SKM-1 treated with dmso at 0.1 percent for 144 hours (cell line): ENCODE data around the gene PRKCA.
"Not testable (repeated sequence)": the region's sequence is repeated elsewhere in the genome, so short reads cannot be mapped to it uniquely, and the experiment has no call there.

ENCODE experiments used
- DNase-seq: peaks from one replicate; lab custom pipeline; 2025; ENCODE audit not compliant: unreplicated experiment; lab: John Stamatoyannopoulos, UW

The PRKCA gene

DNA sequence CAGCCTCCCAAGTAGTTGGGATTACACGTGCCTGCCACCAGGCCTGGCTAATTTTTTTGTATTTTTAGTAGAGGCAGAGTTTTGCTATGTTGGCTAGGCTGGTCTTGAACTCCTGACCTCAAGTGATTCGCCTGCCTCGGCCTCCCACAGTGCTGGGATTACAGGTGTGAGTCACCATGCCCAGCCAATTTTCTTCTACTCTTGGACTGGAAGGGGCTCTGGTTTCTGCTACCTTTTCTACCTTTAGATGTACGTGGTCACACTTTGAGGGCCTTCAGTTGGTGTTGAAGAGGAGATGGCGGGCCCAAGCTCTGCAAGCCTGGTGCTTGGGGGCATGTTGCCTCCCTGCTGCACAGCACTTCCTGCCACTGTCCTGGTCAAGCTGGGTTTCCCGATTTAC is 173.6 kb downstream of the PRKCA start:
- no peak for DNase-seq

DNA sequence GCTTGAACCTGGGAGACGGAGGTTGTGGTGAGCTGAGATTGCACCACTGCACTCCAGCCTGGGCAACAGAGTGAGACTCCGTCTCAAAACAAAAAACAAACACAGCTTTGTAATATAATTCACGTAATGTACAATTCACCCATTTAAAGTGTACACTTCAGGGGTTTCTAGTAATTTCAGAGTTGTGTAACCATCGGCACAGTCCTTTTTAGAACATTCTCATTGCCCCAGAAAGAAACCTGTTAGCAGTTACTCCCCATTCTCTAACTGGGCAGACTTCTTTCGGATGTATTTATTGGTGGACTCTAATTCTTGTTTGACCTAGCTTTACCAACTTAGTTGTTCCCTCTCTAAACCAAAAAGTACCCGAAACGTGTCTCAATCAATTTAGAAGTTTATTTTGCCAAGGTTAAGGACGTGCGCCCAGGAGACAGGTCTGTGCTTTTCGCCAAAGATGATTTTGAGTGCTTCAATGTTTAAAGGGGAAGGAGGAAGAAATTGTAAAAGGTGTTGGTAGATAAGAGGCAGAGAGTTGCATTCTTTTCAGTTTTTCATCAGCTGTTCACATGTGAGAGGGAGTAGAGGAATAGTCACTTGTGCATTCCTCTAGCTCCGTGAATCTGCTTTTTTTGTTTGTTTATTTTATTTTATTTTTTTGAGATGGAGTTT is 175.3 kb downstream of the PRKCA start:
- DNase-seq = no peak

DNA sequence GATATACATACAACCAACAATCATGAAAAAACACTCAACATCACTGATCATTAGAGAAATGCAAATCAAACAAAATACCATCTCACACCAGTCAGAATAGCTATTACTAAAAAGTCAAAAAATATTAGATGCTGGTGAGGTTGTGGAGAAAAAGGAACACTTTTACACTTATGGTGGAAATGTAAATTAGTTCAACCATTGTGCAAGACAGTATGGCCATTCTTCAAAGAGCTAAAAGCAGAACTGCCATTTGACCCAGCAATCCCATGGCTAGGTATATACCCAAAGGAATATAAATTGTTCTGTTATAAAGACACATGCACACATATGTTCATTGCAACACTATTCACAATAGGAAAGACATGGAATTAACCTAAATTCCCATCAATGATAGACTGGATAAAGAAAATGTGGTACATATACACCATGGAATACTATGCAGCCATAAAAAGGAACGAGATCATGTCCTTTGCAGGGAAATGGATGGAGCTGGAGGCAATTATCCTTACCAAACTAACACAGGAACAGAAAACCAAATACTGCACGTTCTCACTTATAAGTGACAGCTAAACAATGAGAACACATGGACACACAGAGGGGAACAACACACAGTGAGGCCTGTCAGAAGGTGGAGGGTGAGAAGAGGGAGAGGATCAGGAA is 176.9 kb downstream of the PRKCA start:
- not testable (repeated sequence) for DNase-seq

DNA sequence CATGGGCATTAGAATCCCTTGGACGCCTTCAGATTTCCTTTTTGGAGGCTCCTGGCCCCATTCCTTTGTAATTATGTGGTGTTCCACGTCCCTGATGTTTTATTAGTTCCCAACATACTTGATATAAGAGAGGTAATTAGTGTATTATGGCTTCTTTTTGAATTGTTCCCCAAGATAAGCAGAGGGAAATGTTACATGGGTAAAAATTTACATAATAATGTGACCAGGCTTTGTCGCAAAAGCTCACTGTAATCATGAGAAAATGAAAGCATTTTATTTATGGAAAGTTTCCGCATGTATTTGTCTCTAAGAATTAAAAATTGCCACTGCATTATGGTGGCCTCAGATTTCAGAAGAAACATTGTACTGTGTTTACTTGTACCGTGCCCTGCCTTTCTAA is 177.8 kb downstream of the PRKCA start:
- no peak for DNase-seq

DNA sequence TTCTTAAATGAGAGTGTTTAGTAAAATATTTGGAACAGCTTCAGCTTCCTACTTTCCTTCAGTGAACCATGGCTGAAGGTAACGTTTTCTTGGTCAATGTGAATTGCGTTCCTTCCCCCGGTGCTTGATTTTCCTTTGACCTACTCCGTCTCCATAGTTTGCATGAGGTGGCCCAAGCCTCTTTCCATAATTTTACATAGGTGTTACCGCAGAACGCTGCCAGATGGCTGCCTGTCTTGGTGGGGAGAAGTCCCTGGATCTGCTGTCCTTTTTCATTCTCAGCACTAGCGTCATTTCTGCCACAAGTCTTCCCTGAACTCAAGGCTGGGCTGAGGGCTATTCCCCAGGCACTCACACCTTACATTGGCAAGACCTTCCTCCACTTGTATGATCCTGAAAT is 178.4 kb downstream of the PRKCA start:
- no peak for DNase-seq

DNA sequence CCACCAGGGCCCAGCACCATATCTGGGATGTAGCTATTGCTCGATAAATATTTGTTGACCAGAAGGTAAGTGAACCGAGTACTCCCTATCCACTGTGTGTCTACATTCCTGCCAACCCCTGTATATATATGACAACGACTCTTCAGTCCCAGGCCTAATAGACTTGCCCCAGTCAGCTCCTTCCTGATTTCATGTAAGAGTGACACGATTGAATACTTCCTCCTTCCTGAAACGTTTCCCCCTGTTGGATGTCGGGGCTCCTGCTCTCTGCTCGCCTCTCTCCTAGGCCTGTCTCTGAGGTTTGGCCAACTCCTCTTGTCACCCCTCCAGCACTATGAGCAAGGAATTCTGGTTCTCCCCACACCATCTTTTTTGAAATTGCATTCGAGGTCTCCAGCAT is 178.9 kb downstream of the PRKCA start:
- DNase-seq = no peak

DNA sequence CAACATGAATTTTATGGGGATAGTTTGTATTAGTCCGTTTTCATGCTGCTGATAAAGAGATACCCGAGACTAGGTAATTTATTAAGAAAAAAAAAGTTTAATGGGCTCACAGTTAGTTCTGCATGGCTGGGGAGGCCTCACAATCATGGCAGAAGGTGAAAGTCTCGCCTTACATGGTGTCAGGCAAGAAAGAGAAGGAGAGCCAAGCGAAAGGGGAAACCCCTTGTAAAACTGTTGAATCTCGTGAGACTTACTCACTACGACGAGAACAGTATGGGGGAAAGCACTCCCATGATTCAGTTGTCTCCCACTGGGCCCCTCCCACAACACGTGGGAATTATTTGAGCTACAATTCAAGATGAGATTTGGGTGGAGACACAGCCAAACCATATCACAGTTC is 181.5 kb downstream of the PRKCA start:
- no peak for DNase-seq

DNA sequence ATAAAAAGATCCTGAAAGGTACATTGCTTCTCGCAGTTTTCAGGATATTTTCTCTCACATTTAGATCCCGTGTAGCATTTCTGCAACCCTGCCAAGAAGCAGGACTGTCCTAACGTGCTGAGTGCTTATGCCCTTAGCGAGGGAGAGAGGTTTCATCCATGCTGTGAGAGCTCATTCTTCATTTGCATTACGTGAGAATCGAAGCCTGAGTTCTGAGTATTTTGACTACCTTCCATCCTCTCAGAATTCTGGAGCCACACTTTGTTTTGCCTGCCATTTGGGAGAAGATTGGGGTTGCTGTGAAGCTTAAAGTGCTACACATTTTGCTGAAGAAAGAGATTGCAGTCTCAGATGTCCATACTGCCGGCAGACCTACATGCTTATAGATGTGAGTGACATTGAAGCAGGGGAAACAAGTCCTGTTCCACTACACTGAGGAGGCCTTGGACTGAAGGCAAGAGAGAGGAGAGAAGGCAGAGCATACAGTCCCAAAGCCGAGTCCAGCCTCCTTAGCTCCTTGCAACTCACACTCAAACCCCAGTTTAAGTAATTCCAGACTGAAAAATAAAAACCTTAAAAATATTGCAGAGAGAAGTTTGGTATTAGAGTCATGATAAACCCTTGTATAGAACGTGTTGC is 183.0 kb downstream of the PRKCA start:
- no peak for DNase-seq

DNA sequence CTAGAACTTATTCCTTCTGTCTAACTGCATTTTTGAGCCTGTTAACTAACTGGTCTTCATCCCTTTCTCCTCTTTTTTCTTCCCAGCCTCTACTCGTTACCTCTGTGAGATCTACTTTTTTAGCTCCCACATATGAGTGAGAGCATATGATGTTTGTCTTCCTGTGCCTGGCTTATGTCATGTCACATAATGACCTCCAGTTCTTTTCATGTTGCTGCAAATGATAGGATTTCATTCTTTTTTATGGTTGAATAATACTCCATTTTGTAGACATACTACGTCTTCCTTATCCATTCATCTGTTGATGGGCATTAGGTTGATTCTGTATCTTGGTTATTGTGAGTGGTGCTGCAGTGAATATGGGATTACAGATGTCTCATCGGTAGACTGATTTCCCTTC is 184.7 kb downstream of the PRKCA start:
- DNase-seq = no peak

DNA sequence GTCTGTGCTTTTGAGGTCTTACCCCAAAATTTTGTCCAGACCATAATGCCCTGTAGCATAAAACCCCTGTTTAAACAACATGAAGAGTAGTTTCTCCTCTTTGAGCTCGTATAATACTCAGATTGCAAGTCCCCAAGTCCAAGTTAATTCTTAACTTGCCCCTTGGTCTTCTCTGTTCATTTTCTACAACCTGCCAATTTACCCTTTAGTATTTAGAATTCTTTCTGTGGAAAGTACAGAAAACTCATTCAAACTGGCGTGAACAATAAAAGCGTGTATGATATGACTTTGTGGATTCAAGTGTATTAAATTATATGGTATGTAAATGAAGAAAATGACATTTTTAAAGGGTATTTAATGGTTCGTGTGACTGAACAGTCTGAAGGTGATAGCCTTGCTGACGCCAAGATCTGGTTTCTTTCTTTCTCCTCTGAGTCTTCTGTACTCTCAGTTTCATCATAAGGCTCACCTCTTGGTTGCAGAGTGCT is 185.6 kb downstream of the PRKCA start:
- no peak for DNase-seq

DNA sequence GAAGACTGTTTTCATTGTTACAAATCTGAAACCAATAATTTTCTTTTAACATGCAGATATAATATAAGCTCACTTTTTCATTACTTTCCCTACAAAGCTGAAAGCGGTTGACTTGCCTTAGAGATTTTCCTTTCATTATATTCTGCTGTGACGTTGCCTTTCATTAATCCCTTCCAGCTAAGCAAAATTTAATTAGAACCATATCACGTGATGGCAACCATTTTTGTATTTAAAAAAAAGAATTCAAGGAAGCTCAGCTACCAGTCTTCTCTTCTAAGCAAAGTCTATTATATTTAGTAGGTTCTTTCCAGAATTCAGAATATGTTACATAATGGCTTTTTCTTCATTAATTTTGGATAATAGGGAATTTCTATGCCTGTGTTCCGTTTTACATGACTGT is 186.5 kb downstream of the PRKCA start:
- no peak for DNase-seq

DNA sequence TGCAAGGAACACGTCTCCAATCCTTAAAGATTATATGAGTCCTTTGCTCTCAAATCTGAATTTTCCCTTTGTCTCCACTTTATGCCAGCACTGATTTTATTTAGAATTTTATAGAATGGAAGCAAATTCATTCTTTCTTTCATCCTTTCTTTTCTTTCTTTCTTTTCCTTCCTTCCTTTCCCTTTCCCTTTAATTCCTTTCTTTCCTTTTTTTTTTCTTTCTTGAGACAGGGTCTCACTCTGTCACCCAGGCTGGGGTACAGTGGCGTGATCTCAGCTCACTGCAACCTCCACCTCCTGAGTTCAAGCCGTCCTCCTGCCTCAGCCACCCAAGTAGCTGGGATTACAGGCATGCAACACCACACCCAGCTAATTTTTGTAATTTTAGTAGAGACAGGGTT is 187.2 kb downstream of the PRKCA start:
- DNase-seq = not testable (repeated sequence)

DNA sequence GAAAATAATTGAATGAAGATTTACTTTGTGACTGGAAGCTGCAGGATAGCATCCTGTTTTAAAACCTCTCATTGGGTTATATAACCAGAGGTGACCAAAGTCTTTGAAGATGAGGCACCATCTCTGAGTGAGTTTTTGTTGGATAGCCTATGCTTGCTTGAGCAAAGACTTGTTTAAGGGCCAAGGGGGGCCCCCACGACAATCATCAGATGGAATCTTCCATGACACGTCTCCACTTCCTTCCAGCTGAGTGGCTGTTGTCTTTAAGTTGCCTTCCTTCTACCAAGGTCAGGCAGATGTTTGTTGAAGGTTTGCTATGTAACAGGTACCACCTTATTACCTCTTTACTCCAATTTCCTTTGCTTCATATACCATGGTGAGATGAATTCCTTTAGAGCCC is 188.8 kb downstream of the PRKCA start:
- no peak for DNase-seq

DNA sequence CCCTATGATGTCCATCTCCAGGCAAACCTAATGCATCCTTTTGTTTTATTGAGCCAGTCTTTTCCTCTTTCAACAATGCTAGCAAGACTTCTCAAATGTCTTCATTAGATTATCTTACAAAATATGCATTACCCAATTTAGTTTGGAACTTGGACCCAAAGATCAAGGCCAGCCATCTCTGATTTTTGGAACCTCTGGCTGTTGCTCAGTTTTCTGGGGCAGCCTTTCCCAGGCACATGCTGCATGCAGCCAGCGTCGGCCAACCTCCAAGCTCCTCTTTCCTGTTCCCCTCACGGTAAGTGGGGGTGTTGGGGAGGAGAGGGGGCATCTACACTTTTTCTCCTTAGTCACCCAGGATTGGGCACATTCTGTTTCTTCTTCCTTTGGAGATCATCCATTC is 189.3 kb downstream of the PRKCA start:
- no peak for DNase-seq

DNA sequence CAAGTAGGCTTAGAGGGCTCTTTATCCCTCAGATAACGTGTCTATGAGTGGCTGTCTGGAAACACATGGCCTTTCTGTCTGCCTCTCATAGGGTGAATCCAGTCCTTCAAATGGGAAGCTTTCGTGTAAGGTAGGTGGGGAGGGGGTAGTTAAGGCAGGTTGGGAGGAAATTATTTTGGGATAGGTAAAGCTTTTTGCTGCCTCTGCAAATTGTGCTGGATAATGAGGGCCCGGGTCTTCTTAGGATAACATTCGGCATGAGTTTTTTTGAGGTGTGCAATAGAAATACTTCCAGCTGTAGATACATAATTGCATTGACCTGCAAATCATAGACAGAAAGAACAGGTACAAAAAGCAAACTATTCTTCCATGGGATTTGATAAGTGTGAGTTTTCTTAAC is 189.7 kb downstream of the PRKCA start:
- no peak for DNase-seq

DNA sequence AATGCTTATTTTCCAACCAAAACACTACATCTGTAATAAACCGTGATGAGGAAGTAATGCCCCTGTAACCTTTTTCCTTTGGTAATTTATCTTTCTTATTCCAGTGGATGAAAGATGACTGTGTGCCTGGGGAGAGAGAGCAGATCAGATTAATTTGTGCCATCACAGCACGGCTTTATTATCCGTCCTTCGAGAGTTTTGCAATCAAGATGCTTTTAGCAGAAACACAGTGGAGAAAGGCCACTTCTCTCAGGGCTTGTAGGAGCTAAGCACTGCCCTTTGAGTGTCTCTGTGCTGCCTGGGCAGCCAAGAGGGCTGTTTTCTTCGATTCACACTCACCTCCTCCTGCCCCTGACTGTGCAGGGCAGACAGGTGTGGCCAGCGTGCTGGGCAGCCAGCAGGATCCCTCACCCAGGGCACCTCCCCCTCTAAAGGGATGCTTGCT is 190.2 kb downstream of the PRKCA start:
- no peak for DNase-seq

DNA sequence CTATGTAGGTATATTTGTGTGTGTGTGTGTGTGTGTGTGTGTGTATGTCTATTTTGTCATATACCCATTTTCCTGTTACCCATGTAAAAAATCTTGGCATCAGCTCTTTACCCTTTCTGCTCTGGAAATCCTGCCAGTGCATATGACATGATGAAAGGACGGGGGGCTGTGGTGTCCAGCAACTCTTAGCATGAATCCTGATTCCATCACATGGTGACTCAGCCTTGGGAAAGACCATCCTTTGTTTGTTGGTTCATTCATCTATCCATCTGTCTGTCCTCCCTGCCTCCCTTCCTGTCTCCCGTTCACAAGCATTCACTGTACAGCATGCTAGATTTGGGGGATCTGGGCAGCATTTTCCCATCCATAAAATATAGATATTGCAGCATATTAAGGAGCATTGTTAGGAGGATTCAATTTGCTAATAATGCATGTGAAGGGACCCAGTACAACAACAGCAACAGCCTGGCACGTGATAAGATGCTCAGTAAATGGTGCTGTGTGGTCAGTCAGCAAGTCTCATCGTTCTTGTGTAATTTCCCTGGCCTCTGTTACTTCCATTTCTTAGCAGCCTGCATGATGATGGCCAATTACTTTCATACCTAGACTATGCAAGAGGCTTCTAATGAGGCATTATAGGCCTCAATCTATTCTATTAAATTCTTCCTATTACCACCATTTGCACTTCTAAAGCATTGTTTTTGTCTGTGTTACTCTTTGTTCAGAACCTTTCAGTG is 191.0 kb downstream of the PRKCA start:
- DNase-seq = peak; percentile 39

DNA sequence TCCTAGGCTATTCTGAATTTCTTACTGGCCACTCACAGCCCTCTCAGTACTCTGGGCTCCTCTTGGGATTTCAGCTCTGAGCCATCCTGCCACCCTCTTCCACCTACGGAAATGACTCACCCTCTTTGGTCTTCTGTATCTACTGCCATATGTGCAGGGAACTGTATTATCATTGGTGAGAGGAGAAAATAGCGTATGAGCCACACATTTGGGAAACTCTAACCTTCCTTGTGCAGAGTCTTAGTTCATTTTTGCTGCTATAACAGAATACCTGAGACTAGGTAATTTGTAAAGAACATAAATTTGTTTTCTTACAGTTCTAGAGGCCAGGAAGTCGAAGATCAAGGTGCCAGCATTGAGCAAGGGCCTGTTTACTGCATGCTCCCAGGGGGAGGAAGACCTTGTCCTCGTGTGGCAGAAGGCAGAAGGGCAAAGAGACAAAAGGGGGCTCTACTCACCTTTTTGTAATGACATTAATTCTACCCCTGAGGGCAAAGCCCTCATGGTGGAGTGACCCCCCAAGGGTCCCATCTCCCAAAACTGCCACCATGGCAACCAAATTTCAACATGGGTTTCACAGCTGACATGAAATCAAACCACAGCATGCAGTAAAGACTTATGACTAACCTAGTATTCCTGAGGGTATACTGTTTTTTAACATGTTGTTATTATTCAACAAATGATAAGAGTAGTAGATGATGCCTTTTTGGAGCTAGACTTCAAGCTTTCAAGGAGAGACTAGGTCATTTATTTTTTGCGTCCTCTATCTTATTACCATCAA is 191.8 kb downstream of the PRKCA start:
- DNase-seq = peak; percentile 58

DNA sequence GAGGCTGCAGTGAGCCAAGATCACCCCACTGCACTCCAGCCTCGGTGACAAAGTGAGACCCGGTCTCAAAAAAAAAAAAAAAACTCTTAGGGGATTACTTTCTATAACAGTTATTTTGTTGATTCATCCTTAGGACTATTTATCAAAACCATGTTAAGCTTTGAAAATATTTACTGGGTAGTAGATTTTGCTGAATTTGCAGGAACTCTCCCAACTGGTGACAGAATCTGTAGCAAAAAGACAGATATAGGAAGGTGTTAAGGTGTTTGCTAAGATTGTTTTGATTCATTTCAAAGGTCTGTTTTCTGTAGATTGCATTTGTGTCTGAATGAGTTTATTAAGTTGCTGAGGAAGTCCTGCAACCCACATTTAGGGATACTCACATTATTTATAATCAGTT is 192.6 kb downstream of the PRKCA start:
- no peak for DNase-seq

DNA sequence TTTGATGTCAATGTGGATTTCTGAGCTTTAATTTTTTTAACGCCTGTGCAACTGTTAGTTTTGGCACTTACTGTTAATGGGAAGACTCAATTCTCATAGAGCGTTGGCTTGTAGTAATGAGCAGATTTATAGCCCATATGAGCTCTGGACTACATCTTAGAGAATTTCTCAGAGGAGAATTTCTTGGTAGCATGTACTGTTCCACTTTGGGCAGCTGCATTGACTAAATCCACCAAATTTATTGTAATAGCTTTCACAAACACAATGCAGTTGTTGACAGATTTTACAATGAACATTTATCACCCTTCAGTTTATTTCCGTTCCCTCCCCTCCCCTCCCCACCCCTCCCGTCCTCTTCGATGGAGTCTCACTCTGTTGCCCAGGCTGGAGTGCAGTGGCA is 193.9 kb downstream of the PRKCA start:
- DNase-seq = no peak

DNA sequence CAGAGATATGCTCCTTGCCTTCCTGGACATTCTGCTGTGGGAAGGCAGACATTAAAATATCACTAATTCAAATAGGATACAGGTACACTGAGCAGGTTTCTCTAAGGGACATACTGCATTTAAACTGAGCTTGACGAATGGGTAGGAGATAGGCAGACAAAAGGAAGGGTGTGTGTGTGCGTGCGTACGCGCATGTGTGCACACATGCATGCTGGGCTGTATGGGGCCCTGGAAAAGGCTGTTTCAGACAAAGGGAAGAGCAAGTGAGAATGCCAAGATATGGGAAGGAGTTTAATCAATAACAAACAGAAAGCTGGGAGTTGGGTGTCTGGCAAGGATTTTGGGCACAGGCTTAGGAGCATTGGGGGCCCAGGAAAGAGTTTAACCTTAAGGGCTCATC is 196.2 kb downstream of the PRKCA start:
- DNase-seq = no peak
